ENCODE data around the gene ANKRD26. TPM values are rescaled to one million over a fixed set of nuclear protein-coding genes. Genes with fewer than 3 reads are reported as not detected.

Gene ANKRD26
- total RNA-seq, 6 experiments from 2014 or later: 2.1 to 4.3 (median 3.4) TPM

DNA sequence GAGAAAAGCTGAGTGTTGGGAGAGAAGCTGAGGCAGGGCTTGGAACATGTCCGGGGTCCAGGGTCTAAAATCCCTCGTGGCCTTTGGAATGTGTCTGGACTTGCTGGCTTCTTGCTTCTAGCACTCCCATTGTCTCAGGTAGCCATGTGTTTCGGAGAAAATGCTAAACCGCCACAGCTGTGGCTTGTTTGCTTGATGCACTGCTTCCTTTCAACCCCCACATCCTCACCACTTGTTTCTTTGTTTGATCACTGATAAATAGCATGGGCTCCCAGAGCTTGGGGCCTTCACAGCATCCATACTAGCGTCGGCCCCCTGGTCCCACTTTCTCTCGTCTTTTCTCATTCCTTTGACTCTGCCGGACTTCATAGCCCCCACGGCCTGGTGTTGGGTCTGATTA lies 102.7 kb downstream of the ANKRD26 start:
- DNase-seq (no peak), ATAC-seq (no peak)
- Histone ChIP-seq H3K27ac (no peak overlapping the region), H3K9me3 (no peaks in the 10 kb centered on the region), H3K4me1 (no peaks in the 10 kb centered on the region), H3K4me3 (no peak overlapping the region), H3K36me3 (no peaks in the 10 kb centered on the region), H3K27me3 (no peaks in the 10 kb centered on the region)
- 95% methylated on average over 6 of the region's 9 CpGs for whole genome bisulfite sequencing (ENCODE audit: insufficient coverage, low coverage, low lambda C conversion rate, missing lambda C conversion rate)
- TF ChIP-seq, protein P1, sequence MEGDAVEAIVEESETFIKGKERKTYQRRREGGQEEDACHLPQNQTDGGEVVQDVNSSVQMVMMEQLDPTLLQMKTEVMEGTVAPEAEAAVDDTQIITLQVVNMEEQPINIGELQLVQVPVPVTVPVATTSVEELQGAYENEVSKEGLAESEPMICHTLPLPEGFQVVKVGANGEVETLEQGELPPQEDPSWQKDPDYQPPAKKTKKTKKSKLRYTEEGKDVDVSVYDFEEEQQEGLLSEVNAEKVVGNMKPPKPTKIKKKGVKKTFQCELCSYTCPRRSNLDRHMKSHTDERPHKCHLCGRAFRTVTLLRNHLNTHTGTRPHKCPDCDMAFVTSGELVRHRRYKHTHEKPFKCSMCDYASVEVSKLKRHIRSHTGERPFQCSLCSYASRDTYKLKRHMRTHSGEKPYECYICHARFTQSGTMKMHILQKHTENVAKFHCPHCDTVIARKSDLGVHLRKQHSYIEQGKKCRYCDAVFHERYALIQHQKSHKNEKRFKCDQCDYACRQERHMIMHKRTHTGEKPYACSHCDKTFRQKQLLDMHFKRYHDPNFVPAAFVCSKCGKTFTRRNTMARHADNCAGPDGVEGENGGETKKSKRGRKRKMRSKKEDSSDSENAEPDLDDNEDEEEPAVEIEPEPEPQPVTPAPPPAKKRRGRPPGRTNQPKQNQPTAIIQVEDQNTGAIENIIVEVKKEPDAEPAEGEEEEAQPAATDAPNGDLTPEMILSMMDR (IDR thresholded peaks at IDR 0.05): no peak
- no peak for TF ChIP-seq POLR2A (IDR thresholded peaks at IDR 0.05)
- intact Hi-C loops (cut with DNase I): no loop called here

DNA sequence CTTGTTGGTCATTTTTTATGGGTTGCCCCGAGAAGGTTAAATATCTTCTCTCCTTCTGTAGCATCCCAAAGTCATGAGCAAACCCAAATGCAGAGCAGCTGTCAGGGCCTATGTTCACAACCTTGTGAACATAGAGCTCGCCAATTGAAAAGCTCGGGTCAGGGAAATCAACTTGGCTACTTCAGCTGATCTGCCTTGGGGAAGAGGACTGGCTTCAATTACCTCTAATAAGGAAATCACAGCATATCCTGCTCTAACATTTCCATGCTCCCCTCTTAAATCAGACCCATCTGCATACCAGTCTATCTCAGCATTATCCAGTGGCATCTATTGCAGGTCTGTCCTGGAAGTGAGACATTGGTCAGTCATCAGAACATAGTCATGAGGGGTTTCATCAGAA lies 105.6 kb downstream of the ANKRD26 start:
- TF ChIP-seq, protein P1 (IDR thresholded peaks at IDR 0.05): no peak
- TF ChIP-seq POLR2A (IDR thresholded peaks at IDR 0.05): no peak
- no peaks in the 10 kb centered on the region for H3K36me3 ChIP-seq
- H3K27me3 ChIP-seq: no peaks in the 10 kb centered on the region
- no peak for ATAC-seq
- H3K9me3 ChIP-seq: no peaks in the 10 kb centered on the region
- no peaks in the 10 kb centered on the region for H3K4me1 ChIP-seq
- intact Hi-C loops (cut with DNase I): no loop called here
- no peak overlapping the region for H3K4me3 ChIP-seq
- H3K27ac ChIP-seq: no peak overlapping the region
- no peak for DNase-seq
- 92% methylated on average over 3 of the region's 3 CpGs for WGBS (ENCODE audit: insufficient coverage, low coverage, low lambda C conversion rate, missing lambda C conversion rate)

DNA sequence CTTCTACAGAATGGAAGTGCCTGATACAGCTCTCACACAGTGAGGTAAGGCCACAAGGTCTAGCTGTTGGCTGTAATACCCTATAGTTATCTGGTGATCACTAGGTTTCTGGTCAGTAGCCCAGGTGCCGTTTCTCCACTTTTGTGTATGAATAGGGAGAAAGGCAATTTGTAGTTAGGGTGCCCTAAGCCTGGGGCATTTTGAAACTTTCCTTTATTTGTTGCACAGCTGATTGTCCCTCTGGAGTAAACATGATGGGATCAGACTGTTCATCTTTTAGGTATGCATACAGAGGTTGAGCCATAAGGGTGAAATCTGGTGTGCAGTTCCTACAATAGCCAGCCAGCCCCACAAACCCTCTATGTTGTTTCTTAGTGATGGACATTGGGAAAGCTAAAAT lies 112.4 kb downstream of the ANKRD26 start:
- TF ChIP-seq, protein P1 (IDR thresholded peaks at IDR 0.05): no peak
- no peak for TF ChIP-seq POLR2A (IDR thresholded peaks at IDR 0.05)
- ATAC-seq: no peak
- 78% methylated on average over 1 of the region's 1 CpG for WGBS (ENCODE audit: insufficient coverage, low coverage, low lambda C conversion rate, missing lambda C conversion rate)
- intact Hi-C loops (cut with DNase I): no loop called here
- Histone ChIP-seq H3K4me1 (no peaks in the 10 kb centered on the region), H3K36me3 (no peaks in the 10 kb centered on the region), H3K27ac (no peak overlapping the region), H3K4me3 (no peak overlapping the region), H3K9me3 (no peaks in the 10 kb centered on the region), H3K27me3 (no peaks in the 10 kb centered on the region)
- DNase-seq: no peak

DNA sequence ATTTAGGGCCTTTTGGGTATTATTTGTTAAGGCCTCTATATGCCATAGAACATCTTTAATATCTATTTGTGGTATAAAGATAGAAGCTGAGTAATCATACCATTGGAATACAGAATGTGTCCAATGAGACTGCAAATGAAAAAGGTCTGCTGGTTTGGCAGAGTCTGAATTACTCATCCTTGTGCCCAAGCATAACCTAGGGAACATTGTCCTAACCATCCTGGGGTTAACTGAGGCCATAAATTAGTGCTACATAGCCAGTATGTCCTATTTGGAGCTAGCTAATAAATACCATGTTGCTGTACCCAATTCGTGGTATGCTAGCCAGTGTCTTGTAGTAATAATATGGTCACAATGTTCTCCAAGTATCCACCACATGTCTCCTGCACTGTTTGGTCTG lies 117.1 kb downstream of the ANKRD26 start:
- H3K27ac ChIP-seq: no peak overlapping the region
- TF ChIP-seq, protein P1 (IDR thresholded peaks at IDR 0.05): no peak
- no peak overlapping the region for H3K4me3 ChIP-seq
- no peak for DNase-seq
- H3K9me3 ChIP-seq: no peaks in the 10 kb centered on the region
- H3K36me3 ChIP-seq: no peaks in the 10 kb centered on the region
- 100% methylated on average over 1 of the region's 1 CpG for WGBS (ENCODE audit: insufficient coverage, low coverage, low lambda C conversion rate, missing lambda C conversion rate)
- H3K27me3 ChIP-seq: no peaks in the 10 kb centered on the region
- H3K4me1 ChIP-seq: no peaks in the 10 kb centered on the region
- no peak for ATAC-seq
- intact Hi-C loops (cut with DNase I): no loop called here

DNA sequence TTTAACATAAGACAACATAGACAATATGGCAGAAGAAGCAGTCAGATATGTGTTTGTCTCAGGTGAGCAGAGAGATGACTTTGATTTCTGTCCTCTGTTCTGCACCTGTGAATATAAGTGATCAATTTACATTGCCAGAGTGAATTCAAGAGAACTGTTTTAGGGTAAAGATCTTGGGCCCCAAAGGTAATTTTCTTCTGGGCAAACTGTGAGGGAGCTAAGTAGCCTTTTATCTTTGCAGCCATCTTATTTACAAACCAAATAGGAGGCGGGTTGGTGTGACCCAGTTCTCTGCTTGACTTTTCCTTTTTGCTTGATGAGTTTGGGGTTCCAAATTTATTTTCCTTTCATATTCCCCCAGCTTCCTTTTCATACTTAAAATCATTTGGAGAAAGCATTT lies 118.2 kb downstream of the ANKRD26 start:
- 71% methylated on average over 1 of the region's 1 CpG for WGBS (ENCODE audit: insufficient coverage, low coverage, low lambda C conversion rate, missing lambda C conversion rate)
- no peaks in the 10 kb centered on the region for H3K4me1 ChIP-seq
- no peak overlapping the region for H3K4me3 ChIP-seq
- no peaks in the 10 kb centered on the region for H3K36me3 ChIP-seq
- H3K27me3 ChIP-seq: no peaks in the 10 kb centered on the region
- H3K27ac ChIP-seq: no peak overlapping the region
- intact Hi-C loops (cut with DNase I): no loop called here
- no peak for ATAC-seq
- no peak for DNase-seq
- no peak for TF ChIP-seq POLR2A (IDR thresholded peaks at IDR 0.05)
- TF ChIP-seq, protein P1 (IDR thresholded peaks at IDR 0.05): no peak
- no peaks in the 10 kb centered on the region for H3K9me3 ChIP-seq

Data from right lobe of liver (tissue), 6 donors.